Mucosa of descending colon (tissue), 3 donors: ENCODE measurements around the gene PI16. TPM values are rescaled to one million over a fixed set of nuclear protein-coding genes. Genes with fewer than 3 reads are reported as not detected.

Experiments
- ATAC-seq: fragments of 200-7000 bp; cut with Tn5 transposase; one replicate; pipeline ENCODE4 v1.9.1; 2020; ENCODE audit warnings: mild to moderate bottlenecking, moderate library complexity
- DNase-seq, 3 donors: peaks; one replicate each; pipeline ENCODE4 v3.0.0-alpha.2; 2020
- H3K36me3 ChIP-seq: fragments of 200-600 bp; one replicate; pipeline ENCODE4 v1.8.0; 2021; ENCODE audit warnings: low read depth, mild to moderate bottlenecking
- H3K4me1 ChIP-seq: fragments of 200-600 bp; one replicate; pipeline ENCODE4 v1.8.0; 2021; ENCODE audit warnings: low read depth, mild to moderate bottlenecking
- H3K4me3 ChIP-seq: fragments of 200-600 bp; one replicate; pipeline ENCODE4 v1.8.0; 2021; ENCODE audit warnings: mild to moderate bottlenecking
- H3K9me3 ChIP-seq: fragments of 200-600 bp; one replicate; pipeline ENCODE4 v1.8.0; 2021; ENCODE audit warnings: mild to moderate bottlenecking
- CTCF ChIP-seq: fragments of 200-600 bp; IDR thresholded peaks from one replicate; pipeline ENCODE4 v1.8.0; 2022; ENCODE audit warnings: antibody characterized with exemption, mild to moderate bottlenecking
- intact Hi-C, 2 donors: fragments of 100-400 bp; cut with DNase I in 1 of 2; cut with micrococcal nuclease in 1 of 2; formaldehyde crosslinking; loops; one replicate each; pipeline versions ENCODE4 v1.11.0 to v1.11.1; 2022; cut with DNase I, micrococcal nuclease
- total RNA-seq, 3 donors: library from RNA; stranded (reverse); fragmentation: NEBNext Ultra II Directional in 2 of 3; extraction: Animal tissue kit (Norgen Biotek cat#: 25700) in 2 of 3; gene quantifications; one replicate each; pipeline versions ENCODE4 v1.2.1 to v1.2.4, GENCODE V29; 2021 to 2023
- donor health status: DM: no; HTN: no; CAD: no; lungs with moderate emphysema.
- donor health status: DM: no; HTN: no; CAD: no.
- donor health status: DM: no; HTN: yes; CAD: no.

PI16 gene
- total RNA-seq, 3 donors from 2014 or later: 0.46 to 6.1 (median 3.9) TPM

- Histone ChIP-seq H3K36me3 (no peaks in the 10 kb centered on the region), H3K4me3 (no peak overlapping the region), H3K9me3 (no peaks in the 10 kb centered on the region), H3K4me1 (peaks cover 17% of the 10 kb centered on the region)
- DNase-seq (no peak), ATAC-seq (no peak)
- no peak for TF ChIP-seq CTCF
- intact Hi-C loops: no loop called here
These were observed 42.5 kb upstream of the PI16 start for GRCh38 chr6:36912030-36912454.

GRCh38 chr6:36912586-36912985 is 42.0 kb upstream of the PI16 start:
- TF ChIP-seq CTCF: no peak
- ATAC-seq: peak; percentile 19
- intact Hi-C loops: no loop called here
- Histone ChIP-seq H3K9me3 (no peaks in the 10 kb centered on the region), H3K4me3 (no peak overlapping the region), H3K36me3 (no peaks in the 10 kb centered on the region), H3K4me1 (peaks cover 17% of the 10 kb centered on the region)
- DNase-seq: no peak

- intact Hi-C loops: no loop called here
- TF ChIP-seq CTCF: no peak
- Histone ChIP-seq H3K36me3 (no peaks in the 10 kb centered on the region), H3K4me3 (no peak overlapping the region), H3K4me1 (peaks cover 17% of the 10 kb centered on the region), H3K9me3 (no peaks in the 10 kb centered on the region)
- no peak for ATAC-seq
- DNase-seq: no peak
These were observed 41.5 kb upstream of the PI16 start for GRCh38 chr6:36913082-36913481.

GRCh38 chr6:36914227-36914794 is 40.2 kb upstream of the PI16 start:
- intact Hi-C loops: no loop called here
- H3K36me3 ChIP-seq: no peaks in the 10 kb centered on the region
- TF ChIP-seq CTCF: no peak
- no peak overlapping the region for H3K4me3 ChIP-seq
- no peaks in the 10 kb centered on the region for H3K9me3 ChIP-seq
- H3K4me1 ChIP-seq: peaks cover 17% of the 10 kb centered on the region
- ATAC-seq (peak; percentile 98), DNase-seq (peak; percentile 60 to 79 (median 68))

- Histone ChIP-seq H3K4me3 (no peak overlapping the region), H3K4me1 (peaks cover 17% of the 10 kb centered on the region), H3K36me3 (no peaks in the 10 kb centered on the region), H3K9me3 (no peaks in the 10 kb centered on the region)
- ATAC-seq (no peak), DNase-seq (no peak)
- TF ChIP-seq CTCF: no peak
- intact Hi-C loops: no loop called here
These were observed 38.9 kb upstream of the PI16 start for GRCh38 chr6:36915599-36915998.

- H3K4me3 ChIP-seq: no peak overlapping the region
- H3K9me3 ChIP-seq: no peaks in the 10 kb centered on the region
- no peak for ATAC-seq
- no peak for DNase-seq
- H3K4me1 ChIP-seq: peaks cover 17% of the 10 kb centered on the region
- intact Hi-C loops: no loop called here
- TF ChIP-seq CTCF: no peak
- H3K36me3 ChIP-seq: no peaks in the 10 kb centered on the region
These were observed 38.4 kb upstream of the PI16 start for GRCh38 chr6:36916126-36916525.
